Measurements from ENCODE around the gene FKBP4. TPM values are rescaled to one million over a fixed set of nuclear protein-coding genes. Genes with fewer than 3 reads are reported as not detected.

FKBP4 gene
- total RNA-seq, 1 donor from 2014 or later = 56.9 TPM

GRCh38 chr12:2772370-2772769 is 22.4 kb upstream of the FKBP4 start:
- DNase-seq = no peak
- Histone ChIP-seq H3K27ac (no peak overlapping the region), H3K4me3 (no peak overlapping the region), H3K36me3 (no peaks in the 10 kb centered on the region), H3K27me3 (no peaks in the 10 kb centered on the region), H3K4me1 (no peaks in the 10 kb centered on the region), H3K9me3 (no peaks in the 10 kb centered on the region)
- ATAC-seq = no peak
- intact Hi-C loops (cut with DNase I) = no loop called here
- no peak for TF ChIP-seq CTCF (IDR thresholded peaks at IDR 0.05)

GRCh38 chr12:2773199-2773875 is 21.4 kb upstream of the FKBP4 start:
- intact Hi-C loops (cut with DNase I) = no loop called here
- Histone ChIP-seq H3K27me3 (no peaks in the 10 kb centered on the region), H3K4me1 (no peaks in the 10 kb centered on the region), H3K36me3 (no peaks in the 10 kb centered on the region), H3K9me3 (no peaks in the 10 kb centered on the region), H3K4me3 (no peak overlapping the region), H3K27ac (no peak overlapping the region)
- DNase-seq (no peak), ATAC-seq (no peak)
- no peak for TF ChIP-seq CTCF (IDR thresholded peaks at IDR 0.05)

- Histone ChIP-seq H3K27ac (no peak overlapping the region), H3K27me3 (peaks cover under 1% of the 10 kb centered on the region), H3K9me3 (no peaks in the 10 kb centered on the region), H3K4me3 (no peak overlapping the region), H3K4me1 (no peaks in the 10 kb centered on the region), H3K36me3 (no peaks in the 10 kb centered on the region)
- intact Hi-C loops (cut with DNase I) = no loop called here
- no peak for TF ChIP-seq CTCF (IDR thresholded peaks at IDR 0.05)
- DNase-seq (no peak), ATAC-seq (no peak)
These were observed 19.3 kb upstream of the FKBP4 start for GRCh38 chr12:2775431-2775830.

- Histone ChIP-seq H3K4me3 (no peak overlapping the region), H3K27ac (no peak overlapping the region), H3K4me1 (no peaks in the 10 kb centered on the region), H3K36me3 (no peaks in the 10 kb centered on the region), H3K9me3 (no peaks in the 10 kb centered on the region), H3K27me3 (peaks cover 3% of the 10 kb centered on the region)
- intact Hi-C loops (cut with DNase I) = no loop called here
- DNase-seq (no peak), ATAC-seq (no peak)
- no peak for TF ChIP-seq CTCF (IDR thresholded peaks at IDR 0.05)
These were observed 18.5 kb upstream of the FKBP4 start for GRCh38 chr12:2776129-2776806.

- intact Hi-C loops (cut with DNase I) = no loop called here
- DNase-seq (no peak), ATAC-seq (no peak)
- no peaks in the 10 kb centered on the region for H3K9me3 ChIP-seq
- peaks cover 3% of the 10 kb centered on the region for H3K27me3 ChIP-seq
- H3K36me3 ChIP-seq = no peaks in the 10 kb centered on the region
- TF ChIP-seq CTCF (IDR thresholded peaks at IDR 0.05) = no peak
- H3K4me3 ChIP-seq = no peak overlapping the region
- no peak overlapping the region for H3K27ac ChIP-seq
- H3K4me1 ChIP-seq = peaks cover 7% of the 10 kb centered on the region
These were observed 15.5 kb upstream of the FKBP4 start for GRCh38 chr12:2779281-2779680.
